Dermis blood vessel endothelial cell (primary cell): ENCODE measurements around the gene PIP4P1. TPM values are rescaled to one million over a fixed set of nuclear protein-coding genes. Genes with fewer than 3 reads are reported as not detected.

Experiments
- DNase-seq: peaks from one replicate; pipeline ENCODE4 v3.0.0; 2010
- total RNA-seq: library from RNA; depleted of rRNA; stranded (reverse); fragments of >200 nt; gene quantifications from 2 replicates; pipeline ENCODE4 v1.2.3, GENCODE V29; 2014

The PIP4P1 gene
- total RNA-seq, 1 donor from 2014 or later: 26.9 TPM

DNA sequence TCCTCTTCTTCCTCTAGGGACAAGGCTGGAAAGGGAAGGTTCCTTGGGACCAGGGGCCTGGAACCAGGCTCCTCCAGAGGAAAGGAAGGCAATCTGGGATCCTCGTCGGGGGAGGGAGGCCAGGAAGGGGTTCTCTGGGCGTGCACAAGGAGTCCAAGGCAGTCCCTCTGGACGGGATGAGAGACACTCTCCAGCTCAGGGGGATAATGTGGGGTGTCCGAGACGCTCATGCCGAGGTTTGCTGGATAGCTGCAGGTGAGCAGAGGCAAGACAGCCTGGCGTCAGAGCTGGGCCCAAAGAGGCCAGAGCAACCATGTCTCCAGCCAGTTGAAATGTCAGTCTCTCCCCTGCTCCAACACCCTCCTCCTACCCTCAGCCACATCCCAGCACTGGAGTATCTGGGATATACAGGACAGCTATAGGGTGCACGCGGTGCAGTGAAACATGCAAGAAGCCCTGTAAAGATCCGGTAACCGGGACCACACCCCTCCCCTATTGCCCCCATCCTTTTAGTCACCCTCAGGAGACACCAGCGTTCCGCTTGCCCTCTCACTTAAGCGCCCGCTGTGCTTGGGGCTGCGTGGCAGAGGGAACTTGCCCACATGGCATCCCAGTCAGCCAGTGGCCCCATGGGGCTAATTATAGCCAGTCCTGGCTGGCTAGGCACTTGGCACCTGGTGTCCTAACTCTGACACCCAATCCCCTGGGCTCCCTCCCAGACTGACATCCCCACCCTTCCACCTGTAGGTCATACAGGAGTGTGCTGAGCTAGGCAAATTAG, 25.5 kb downstream of the PIP4P1 start, which contains the start of gene KLHL33:
Gene KLHL33 (minus strand): TSS at position 585 of the 781 bp plus-strand sequence. CDS start 355 bp downstream, at position 230.
- DNase-seq: no peak

DNA sequence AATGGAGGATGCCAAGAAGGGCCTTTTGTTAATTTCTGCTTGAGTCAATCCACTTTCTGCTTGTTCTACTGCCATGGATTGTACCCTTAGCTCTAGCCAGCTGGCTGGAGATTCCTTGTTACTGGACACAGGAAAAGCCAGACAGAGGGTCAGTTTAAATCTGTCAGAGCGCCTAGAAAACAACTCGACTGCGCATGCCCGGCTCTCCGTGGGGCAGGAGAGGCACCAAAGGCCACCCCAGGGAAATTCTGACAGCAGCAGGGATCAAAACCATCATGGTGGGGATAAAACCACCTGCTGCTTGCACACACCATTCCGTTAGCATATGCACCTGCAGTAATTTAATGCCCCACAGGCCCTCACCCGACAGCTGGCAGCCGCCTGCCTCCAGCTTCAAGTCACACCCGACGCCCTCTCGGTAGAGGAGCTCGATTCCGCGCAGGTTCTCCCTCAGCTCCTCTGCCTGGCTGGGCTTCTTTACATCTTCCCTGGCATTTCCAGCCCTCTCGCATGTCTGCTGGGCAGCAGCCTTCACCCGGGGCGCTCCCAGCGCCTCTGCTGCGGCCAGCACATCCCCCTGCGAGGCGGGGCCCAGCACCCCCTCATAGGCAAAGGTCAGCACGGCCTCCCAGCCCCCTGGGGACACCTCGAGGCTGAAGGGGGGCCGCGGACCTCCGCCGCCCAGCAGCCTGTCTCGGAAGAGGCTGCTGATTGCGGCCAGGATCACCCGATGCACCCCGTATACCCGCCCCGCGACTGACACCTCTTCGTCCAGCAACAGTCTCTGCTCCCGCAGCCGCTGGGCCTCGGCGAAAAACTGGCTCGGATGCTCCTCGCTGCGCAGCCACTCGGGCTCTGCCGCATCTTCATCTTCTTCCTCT, 26.3 kb downstream of the PIP4P1 start:
- no peak for DNase-seq

GRCh38 chr14:20429801-20430669, 31.2 kb downstream of the PIP4P1 start:
- peak; percentile 11 for DNase-seq

- DNase-seq: no peak
These were observed 32.4 kb downstream of the PIP4P1 start for GRCh38 chr14:20428802-20429201.

- no peak for DNase-seq
These were observed 33.2 kb downstream of the PIP4P1 start for GRCh38 chr14:20428010-20428365.

GRCh38 chr14:20427231-20428009, 33.8 kb downstream of the PIP4P1 start:
- peak; percentile 67 for DNase-seq

DNA sequence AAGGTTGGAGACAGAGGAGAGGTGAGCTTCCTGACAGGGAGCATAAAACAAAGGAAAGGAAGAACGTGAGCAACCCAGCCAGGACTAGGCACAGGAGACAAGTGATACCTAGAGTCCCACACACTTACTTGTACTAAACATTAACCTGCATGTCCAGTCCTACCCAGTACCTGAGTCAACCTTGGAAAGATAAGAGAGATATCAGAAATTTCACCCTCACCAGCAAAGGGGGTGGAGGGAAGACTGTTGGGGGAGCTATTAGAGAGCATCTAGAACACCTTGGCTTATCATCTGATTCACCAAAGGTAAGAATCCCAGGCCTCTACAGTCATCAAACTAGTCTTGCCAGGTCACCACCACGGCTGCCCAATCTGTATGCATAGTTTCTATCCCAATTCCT, 36.4 kb downstream of the PIP4P1 start:
- no peak for DNase-seq

DNA sequence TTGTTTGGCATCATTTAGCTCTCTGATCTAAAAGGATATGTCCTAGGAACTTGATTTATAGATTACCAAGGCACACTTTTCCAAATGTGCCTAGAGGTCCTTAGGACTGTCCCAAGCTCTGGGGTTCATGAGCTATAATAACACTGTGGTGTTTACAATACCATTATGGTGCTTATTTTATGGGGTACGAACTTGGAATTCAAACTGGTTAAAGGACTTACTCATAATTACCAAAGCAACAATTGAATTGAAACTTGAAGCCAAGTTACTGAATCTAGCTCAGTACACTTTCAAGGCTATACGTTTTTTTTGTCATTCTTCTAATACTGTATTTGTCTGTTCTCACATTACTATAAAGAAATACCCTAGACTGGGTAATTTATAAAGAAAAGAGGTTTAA, 38.3 kb downstream of the PIP4P1 start:
- no peak for DNase-seq

DNA sequence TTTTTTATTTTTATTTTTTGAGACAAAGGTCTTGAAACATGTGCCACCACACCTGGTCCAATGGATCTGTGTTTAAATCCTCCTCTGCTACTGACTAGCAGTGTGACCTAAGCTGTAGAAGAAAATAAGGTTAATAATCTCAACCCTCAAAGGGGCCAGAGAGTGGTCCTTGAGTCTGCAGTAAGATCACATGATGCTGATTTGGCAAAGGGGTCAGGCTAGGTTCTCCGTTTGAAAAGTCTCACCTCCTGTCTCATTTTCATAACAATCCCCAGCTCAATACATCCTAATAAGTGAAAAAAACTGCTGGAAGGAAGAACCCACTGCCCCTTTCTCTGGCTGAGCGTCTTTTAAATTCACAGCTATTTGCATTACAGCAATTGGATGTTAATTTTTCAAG, 40.0 kb downstream of the PIP4P1 start:
- DNase-seq: no peak

- no peak for DNase-seq
These were observed 41.8 kb downstream of the PIP4P1 start for GRCh38 chr14:20419419-20419818.

DNA sequence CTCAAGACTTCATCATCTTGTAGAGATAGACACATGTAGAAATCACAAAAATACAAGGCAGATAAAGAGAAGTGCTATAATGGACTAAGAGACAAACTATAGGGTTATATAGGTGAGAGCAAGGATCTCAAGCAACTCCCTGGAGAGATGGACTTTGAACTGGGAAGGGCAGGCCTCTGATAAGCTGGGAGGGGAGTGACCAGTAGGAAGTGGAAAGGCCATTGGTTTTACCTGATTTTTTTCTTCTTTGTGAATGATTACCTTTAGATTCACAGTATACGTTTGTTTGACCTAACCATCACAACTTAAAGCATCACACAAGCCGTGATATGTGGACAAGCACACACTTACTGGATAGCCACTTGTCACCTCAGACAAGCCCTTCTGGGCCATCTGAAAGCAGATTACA, 42.7 kb downstream of the PIP4P1 start:
- DNase-seq: no peak

DNA sequence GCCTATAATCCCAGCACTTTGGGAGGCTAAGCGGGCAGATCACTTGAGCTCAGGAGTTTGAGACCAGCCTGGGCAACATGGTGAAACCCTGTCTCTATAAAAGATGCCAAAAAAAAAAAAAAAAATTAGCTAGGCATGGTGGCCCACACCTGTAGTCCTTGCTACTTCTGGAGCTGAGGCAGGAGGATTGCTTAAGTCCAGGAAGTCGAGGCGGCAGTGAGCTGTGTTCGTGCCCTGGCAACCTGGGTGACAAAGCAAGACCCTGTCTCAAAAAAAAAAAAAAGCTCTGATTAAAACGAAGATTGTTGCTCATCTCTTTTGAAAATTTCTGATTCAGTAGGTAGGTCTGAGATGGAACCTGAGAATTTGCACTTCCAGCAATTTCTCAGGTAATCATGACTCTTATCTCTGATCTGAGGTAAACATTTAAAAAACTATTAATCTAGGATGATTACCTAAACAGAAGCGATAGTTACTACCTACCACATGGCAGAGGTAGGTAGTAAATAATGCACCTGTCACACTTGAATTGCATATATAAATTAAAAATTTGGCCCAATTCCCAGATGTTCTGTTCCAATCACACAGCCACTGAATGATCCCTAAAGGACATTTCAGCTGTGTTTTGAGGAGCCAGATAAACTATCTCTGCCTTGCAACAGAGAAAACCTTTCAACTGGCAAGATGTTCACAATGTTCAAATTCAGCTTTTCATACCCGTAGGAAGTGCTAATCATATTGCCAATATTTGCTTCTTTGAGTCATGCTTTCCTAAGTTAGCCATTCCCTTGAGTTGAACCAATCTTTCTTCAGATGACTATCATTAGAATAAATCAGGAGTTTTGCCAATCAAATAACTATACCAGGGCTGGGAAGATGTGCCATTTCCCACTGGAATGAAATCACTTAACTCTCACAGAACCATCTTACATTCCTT, 43.7 kb downstream of the PIP4P1 start:
- DNase-seq: no peak

GRCh38 chr14:20416223-20416622, 45.0 kb downstream of the PIP4P1 start:
- DNase-seq: no peak

- DNase-seq: peak; percentile 76
These were observed 45.4 kb downstream of the PIP4P1 start for GRCh38 chr14:20415782-20416206.

DNA sequence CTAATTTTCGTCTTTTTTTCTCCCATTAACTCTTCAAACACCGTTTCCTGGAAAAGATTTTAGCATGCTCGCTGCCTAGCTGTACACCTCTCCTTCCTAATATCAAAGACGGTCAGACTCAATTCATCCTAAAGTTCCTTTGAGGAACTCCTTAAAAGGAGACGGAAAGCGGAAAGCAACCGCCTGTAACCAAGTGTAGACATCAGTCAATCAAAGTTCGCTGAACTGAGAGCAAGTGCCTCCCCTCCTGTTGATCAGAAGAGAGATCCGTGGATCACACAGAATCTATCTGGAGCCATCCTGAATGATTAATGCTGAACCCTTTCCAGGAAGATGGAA, 47.5 kb downstream of the PIP4P1 start:
- peak; percentile 55 for DNase-seq

DNA sequence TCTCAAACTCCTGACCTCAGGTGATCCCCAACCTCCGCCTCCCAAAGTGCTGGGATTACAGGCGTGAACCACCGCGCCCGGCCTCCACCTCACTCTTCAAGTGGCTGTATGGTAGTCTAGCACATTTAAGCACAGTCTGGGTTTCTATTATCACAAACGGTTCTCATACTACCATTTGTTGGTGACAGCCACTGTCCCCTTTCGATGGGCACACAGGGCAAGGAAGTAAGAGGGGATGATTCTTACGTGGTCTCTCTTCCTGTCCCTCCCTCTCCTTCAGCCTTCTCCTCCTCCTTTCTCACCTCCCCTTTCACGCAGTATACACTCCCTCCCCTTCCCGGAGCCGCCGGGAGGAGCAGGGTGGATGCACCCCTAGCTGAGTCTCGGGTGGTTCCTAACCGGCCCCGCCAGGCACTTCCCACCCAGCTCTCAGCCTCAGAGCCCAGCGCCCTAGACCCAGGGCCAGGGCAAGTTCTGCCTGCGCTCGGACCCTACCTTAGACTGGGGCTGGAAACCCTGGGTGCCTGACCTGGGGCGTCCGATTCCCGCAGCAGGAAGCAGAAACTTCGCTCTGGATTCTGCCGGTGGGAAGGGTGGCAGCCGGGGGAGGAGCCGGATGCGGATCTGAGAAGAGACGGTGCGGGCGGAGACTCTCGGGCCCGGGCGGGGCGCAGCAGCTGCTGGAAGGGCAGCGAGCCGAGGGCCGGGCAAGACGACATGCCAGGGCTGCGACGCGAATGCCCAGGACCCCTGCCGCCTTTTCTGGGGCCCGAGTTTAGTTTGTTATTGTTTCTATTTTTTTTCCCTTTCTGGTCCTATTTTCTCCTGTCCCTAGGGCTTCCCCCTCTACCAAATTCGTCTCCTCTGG, 48.1 kb downstream of the PIP4P1 start, which contains the start of gene TEP1:
Gene TEP1 (minus strand): TSS at position 626 of the 868 bp plus-strand sequence. CDS start 5,062 bp downstream, outside the sequence.
- DNase-seq: peak; percentile 86

DNA sequence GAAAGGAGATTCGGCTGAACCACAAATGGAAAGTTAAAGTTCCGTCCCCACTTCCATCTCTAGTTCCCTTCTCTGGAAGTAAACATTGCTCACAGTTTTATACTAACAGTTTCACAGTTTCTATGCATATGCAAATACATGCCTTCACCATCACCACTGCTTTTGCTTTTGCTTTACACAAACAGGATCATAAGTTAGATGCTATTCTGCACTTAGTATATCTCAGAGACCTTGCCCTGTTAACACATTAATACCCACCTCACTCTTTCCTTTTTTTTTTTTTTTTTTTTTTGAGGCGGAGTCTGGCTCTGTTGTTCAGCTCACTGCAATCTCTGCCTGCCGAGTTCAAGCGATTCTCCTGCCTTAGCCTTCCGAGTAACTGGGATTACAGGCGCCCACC, 48.8 kb downstream of the PIP4P1 start:
- DNase-seq: peak; percentile 23

GRCh38 chr14:20409226-20409625, 52.0 kb downstream of the PIP4P1 start:
- no peak for DNase-seq
